Memory B cell (primary cell): Measurements from ENCODE around the gene PTPRH.
A peak's percentile ranks its signal among the peaks of the same experiment; 100 is the strongest.

Experiments
- ATAC-seq: fragments of 150-1000 bp; cut with Tn5 transposase; 2 replicates; pipeline ENCODE4 v1.10.0; 2021; ENCODE audit warnings: low read depth, mild to moderate bottlenecking, moderate library complexity
- DNase-seq, 2 donors: peaks; one replicate each; pipeline ENCODE4 v3.0.0; 2022; ENCODE audit warnings: low spot score in 2 of 2
- H3K27ac Mint-ChIP-seq: one replicate; pipeline ENCODE4 v1.8.0; 2022; ENCODE audit warnings: mild to moderate bottlenecking, moderate library complexity, mixed read lengths
- H3K27me3 Mint-ChIP-seq: one replicate; pipeline ENCODE4 v1.8.0; 2022; ENCODE audit warnings: mixed read lengths
- H3K36me3 Mint-ChIP-seq: one replicate; pipeline ENCODE4 v1.8.0; 2022; ENCODE audit warnings: mild to moderate bottlenecking, mixed read lengths
- H3K4me1 Mint-ChIP-seq: one replicate; pipeline ENCODE4 v1.8.0; 2022; ENCODE audit warnings: mixed read lengths
- H3K4me3 Mint-ChIP-seq: one replicate; pipeline ENCODE4 v1.8.0; 2022; ENCODE audit warnings: mild to moderate bottlenecking, moderate library complexity, mixed read lengths
- H3K9me3 Mint-ChIP-seq: one replicate; pipeline ENCODE4 v1.8.0; 2022; ENCODE audit warnings: mixed read lengths

The PTPRH gene

GRCh38 chr19:55208880-55209692 lies at the start of gene PTPRH:
Gene PTPRH (minus strand): TSS chr19:55209501. CDS start chr19:55209433, 68 bp downstream.
- H3K36me3 Mint-ChIP-seq, result no peaks in the 10 kb centered on the region
- H3K4me1 Mint-ChIP-seq, result no peaks in the 10 kb centered on the region
- peaks cover 2% of the 10 kb centered on the region for H3K9me3 Mint-ChIP-seq
- no peak within 1 kb of the TSS for H3K27ac Mint-ChIP-seq
- H3K27me3 Mint-ChIP-seq, result peaks cover 22% of the 10 kb centered on the region
- no peak for DNase-seq
- ATAC-seq, result no peak
- no peak within 1 kb of the TSS for H3K4me3 Mint-ChIP-seq

DNA sequence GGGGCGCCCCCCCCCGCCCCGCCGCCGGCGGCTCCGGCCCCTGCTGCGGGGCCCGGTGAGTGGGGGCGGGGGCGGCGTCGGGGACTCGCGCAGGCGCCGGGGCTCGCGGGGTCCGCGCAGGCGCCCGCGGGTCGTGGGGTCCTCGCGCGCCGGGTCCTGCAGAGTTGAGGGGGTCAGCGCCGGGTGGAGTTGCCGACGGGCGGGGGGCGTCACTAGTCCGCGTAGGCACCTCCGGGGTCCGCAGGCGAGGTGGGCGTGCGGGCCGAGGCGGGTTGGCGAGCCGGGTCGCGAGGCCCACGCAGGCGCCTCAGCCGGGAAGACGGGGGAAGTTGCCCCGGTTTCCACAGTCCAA lies 49.2 kb upstream of the PTPRH start:
- Mint-ChIP-seq H3K9me3 (no peaks in the 10 kb centered on the region), H3K4me3 (peak overlapping the region; percentile 97), H3K27ac (peak overlapping the region; percentile 95), H3K27me3 (no peaks in the 10 kb centered on the region), H3K4me1 (peaks cover 43% of the 10 kb centered on the region), H3K36me3 (peaks cover 5% of the 10 kb centered on the region)
- DNase-seq, result no peak
- peak; percentile 3 for ATAC-seq

DNA sequence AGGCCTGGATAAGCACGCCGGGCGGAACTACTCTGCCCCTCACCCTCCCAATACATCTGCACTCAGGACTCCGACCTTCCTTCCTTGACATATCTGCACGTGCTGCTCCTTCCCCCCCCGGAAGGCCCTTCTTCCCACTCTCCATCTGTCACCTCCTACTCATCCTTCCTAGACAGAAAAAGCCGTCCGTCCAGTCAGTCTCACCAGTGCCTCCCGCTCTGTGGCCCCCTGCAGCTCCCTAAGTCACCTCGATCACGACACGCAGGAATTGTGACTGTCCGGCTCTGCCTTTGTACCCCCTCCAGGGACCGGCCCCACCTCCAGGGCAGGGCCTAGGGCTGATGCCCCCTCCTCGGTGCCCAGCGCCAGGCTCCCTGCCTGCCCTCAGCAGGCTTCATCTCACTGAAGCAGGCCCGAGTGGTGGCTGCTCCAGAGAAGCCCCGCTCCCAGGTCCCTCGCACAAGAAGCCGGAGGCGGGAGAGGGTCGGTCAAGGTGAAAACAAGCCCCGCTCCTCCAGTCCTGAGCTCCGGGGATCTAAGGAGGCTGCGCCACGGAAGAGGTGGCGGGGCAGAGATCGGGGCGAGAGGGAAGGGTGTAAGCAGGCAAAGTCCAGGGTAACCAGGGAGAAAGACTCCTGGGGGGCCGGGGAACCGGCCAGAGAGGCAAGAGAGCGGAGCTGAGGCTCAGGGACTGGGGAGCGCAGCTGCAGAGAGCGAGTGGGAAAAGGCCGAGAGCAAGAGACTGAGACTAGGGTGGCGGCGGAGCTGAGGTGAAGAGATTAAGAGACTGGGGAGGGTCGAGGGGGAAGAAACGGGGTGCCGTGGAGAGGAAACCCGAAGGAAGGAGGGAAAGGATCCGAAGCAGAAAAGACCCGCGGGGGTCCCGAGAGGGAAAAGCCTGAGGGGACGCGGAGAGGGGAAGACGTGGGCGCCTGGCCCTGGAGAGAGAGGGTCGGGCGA lies 48.4 kb upstream of the PTPRH start:
- H3K4me1 Mint-ChIP-seq, result peaks cover 46% of the 10 kb centered on the region
- DNase-seq, result peak in 1 of 2 donors; percentile 46
- H3K4me3 Mint-ChIP-seq, result peak overlapping the region; percentile 97
- H3K27me3 Mint-ChIP-seq, result no peaks in the 10 kb centered on the region
- H3K36me3 Mint-ChIP-seq, result peaks cover 5% of the 10 kb centered on the region
- ATAC-seq, result no peak
- H3K27ac Mint-ChIP-seq, result peak overlapping the region; percentile 95
- H3K9me3 Mint-ChIP-seq, result no peaks in the 10 kb centered on the region

GRCh38 chr19:55256562-55257460 lies 47.5 kb upstream of the PTPRH start:
- no peaks in the 10 kb centered on the region for H3K27me3 Mint-ChIP-seq
- H3K4me1 Mint-ChIP-seq, result peaks cover 48% of the 10 kb centered on the region
- peak overlapping the region; percentile 97 for H3K4me3 Mint-ChIP-seq
- H3K36me3 Mint-ChIP-seq, result peaks cover 4% of the 10 kb centered on the region
- ATAC-seq, result no peak
- H3K27ac Mint-ChIP-seq, result peak overlapping the region; percentile 95
- H3K9me3 Mint-ChIP-seq, result no peaks in the 10 kb centered on the region
- DNase-seq, result no peak

DNA sequence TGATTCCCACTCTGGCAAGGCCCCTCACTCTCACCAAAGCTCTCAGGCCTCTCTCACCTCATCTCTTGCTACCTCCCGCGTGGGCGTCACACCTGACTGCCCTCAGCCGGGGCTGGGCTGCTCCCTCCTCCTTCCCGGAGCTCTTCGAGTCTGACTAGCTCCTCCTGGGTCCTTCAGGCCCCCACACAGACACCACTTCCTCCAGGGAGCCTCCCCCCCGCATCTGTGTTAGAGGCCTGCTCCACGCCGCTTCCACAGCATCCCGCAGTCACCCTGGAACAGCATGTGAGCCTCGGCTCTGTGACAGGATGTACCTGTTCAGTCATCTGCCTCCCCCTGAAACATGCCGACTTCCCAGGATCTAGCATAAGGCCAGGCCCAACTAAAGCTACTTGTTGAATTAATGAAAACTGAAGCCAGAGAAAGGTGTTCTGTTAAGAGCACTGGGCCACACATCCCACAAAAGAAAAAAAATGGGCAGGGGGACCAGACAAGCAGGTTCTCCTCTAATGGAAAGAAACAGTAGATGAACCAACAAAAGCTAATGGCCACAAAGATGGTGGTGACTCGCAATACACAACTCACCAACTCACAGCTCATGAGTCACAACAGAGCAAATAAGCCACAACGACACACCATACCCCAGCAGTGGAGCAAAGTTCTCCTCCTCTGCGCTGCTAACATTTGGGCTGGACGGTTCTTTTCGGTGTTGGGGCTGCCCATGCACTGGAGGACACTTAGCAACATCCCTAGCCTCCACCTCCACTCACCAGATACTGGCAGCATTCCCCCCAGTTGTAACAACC lies 46.5 kb upstream of the PTPRH start:
- peaks cover 58% of the 10 kb centered on the region for H3K4me1 Mint-ChIP-seq
- no peak for ATAC-seq
- peak overlapping the region; percentile 97 for H3K4me3 Mint-ChIP-seq
- H3K27ac Mint-ChIP-seq, result peak overlapping the region; percentile 95
- H3K9me3 Mint-ChIP-seq, result no peaks in the 10 kb centered on the region
- H3K36me3 Mint-ChIP-seq, result peaks cover 7% of the 10 kb centered on the region
- no peaks in the 10 kb centered on the region for H3K27me3 Mint-ChIP-seq
- DNase-seq, result peak in 1 of 2 donors; percentile 51

GRCh38 chr19:55254625-55254977 lies 45.3 kb upstream of the PTPRH start:
- Mint-ChIP-seq H3K36me3 (peaks cover 8% of the 10 kb centered on the region), H3K27me3 (no peaks in the 10 kb centered on the region), H3K27ac (peak overlapping the region; percentile 95), H3K9me3 (no peaks in the 10 kb centered on the region), H3K4me3 (peak overlapping the region; percentile 97), H3K4me1 (peaks cover 60% of the 10 kb centered on the region)
- no peak for ATAC-seq
- peak in 1 of 2 donors; percentile 35 for DNase-seq

DNA sequence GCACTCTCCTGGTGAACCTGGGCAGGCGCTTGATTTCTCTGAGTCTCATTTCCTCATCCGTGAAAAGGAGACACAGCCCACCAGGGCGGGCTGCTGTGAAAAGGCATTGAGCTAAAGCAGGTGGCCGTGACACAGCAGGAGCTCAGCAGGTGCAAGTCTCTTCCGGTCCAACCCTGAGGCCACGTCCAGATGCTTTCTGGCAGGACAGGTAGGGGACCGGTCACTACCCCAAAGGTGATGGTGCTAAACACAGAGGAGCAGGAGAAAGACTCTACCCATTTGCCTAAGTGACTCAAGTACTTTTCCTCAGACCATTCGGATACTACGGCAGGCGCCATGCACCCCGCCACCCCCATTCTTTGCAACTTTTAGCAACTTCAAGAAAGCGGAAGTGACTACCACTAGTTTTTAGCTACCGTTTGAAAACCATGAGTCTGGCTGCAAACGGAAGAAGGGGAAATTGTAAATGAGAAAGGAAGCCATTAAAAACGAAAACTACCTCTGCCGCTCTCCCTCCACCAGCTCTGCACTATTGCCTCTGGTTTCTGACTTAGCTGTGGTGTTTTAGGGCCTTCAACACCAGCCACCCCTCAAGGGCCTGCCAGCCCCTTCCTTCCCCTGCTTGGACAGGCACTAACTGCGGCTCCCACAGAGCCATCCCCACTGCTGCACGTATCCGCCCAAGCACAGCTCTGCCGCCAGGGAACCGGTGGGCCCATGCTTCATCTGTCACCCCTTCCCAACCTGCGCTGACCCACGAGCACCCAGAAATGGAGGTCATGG lies 44.7 kb upstream of the PTPRH start:
- DNase-seq (peak; percentile 78), ATAC-seq (peak; percentile 76)
- peak overlapping the region; percentile 95 for H3K27ac Mint-ChIP-seq
- H3K4me3 Mint-ChIP-seq, result peak overlapping the region; percentile 97
- no peaks in the 10 kb centered on the region for H3K9me3 Mint-ChIP-seq
- H3K27me3 Mint-ChIP-seq, result no peaks in the 10 kb centered on the region
- peaks cover 8% of the 10 kb centered on the region for H3K36me3 Mint-ChIP-seq
- peaks cover 62% of the 10 kb centered on the region for H3K4me1 Mint-ChIP-seq

- Mint-ChIP-seq H3K27me3 (no peaks in the 10 kb centered on the region), H3K36me3 (peaks cover 10% of the 10 kb centered on the region), H3K27ac (peak overlapping the region; percentile 95), H3K4me1 (peaks cover 68% of the 10 kb centered on the region), H3K4me3 (peak overlapping the region; percentile 97), H3K9me3 (no peaks in the 10 kb centered on the region)
- ATAC-seq (no peak), DNase-seq (peak in 1 of 2 donors; percentile 21)
These were observed 43.7 kb upstream of the PTPRH start for GRCh38 chr19:55252760-55253663.

DNA sequence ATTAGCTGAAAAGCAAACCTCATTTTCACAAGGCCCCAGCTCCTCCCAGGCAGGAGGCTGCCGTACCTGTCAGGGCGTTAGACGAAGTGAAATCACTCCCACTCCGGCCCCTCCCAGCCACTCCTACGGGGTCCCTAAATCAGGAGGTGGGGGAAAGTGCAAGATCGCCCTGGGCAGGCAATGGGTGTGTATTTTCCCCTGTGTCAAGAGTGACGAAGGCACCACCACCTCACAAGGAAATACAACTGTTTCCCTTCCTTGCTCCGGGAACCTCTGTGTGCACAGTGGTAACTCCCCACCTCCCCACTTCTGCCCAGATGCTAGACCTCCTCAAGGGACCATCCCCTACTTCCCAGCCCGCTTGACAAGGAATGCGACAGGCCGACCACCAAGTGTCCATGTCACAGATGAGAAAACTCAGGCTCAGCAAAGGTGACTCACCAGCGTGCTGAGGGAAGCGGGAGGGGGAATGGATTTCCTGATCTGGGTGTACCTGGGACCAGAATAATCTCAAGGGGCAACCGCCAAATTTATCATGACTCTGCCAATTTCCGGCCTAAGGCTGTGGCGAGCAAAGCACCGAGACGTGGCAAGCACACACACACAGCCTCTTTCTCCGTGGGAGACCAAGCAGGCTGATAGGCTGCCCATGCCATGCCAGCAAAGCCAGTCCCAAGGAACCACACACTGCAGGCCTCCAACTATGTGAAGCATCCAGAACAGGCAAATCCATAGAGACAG lies 42.2 kb upstream of the PTPRH start:
- no peak for ATAC-seq

GRCh38 chr19:55250262-55251036 lies 41.1 kb upstream of the PTPRH start:
- no peak for DNase-seq
- Mint-ChIP-seq H3K27ac (peak overlapping the region; percentile 95), H3K9me3 (no peaks in the 10 kb centered on the region), H3K4me1 (peaks cover 50% of the 10 kb centered on the region), H3K36me3 (peaks cover 10% of the 10 kb centered on the region), H3K27me3 (no peaks in the 10 kb centered on the region), H3K4me3 (peak overlapping the region; percentile 87)
- ATAC-seq, result no peak

More for the DNA sequence above, 42.2 kb upstream of the PTPRH start:
- H3K9me3 Mint-ChIP-seq, result no peaks in the 10 kb centered on the region
- peak overlapping the region; percentile 87 for H3K4me3 Mint-ChIP-seq
- peak overlapping the region; percentile 95 for H3K27ac Mint-ChIP-seq
- H3K4me1 Mint-ChIP-seq, result peaks cover 58% of the 10 kb centered on the region
- no peak for DNase-seq
- H3K27me3 Mint-ChIP-seq, result no peaks in the 10 kb centered on the region
- H3K36me3 Mint-ChIP-seq, result peaks cover 8% of the 10 kb centered on the region
